Right lobe of liver (tissue), 4 donors: ENCODE measurements around the gene HIGD1C.

Experiments used
- CTCF ChIP-seq, 4 donors: fragments of 200-600 bp in 3 of 4; fragments of 450-650 bp in 1 of 4; IDR thresholded peaks; one replicate each; pipeline versions ENCODE4 v1.5.1 to v1.8.0; 2016 to 2022; ENCODE audit warnings: antibody characterized with exemption in 4 of 4, mild to moderate bottlenecking in 2 of 4
- POLR2A ChIP-seq: fragments of 450-650 bp; IDR thresholded peaks from one replicate; pipeline ENCODE4 v1.6.1; 2017; ENCODE audit warnings: antibody characterized with exemption, mild to moderate bottlenecking
- donor health status: DM: no; HTN: no; CAD: no.
- donor health status: DM: no; HTN: no; CAD: no.
- donor health status: DM: no; HTN: yes; CAD: no.

DNA sequence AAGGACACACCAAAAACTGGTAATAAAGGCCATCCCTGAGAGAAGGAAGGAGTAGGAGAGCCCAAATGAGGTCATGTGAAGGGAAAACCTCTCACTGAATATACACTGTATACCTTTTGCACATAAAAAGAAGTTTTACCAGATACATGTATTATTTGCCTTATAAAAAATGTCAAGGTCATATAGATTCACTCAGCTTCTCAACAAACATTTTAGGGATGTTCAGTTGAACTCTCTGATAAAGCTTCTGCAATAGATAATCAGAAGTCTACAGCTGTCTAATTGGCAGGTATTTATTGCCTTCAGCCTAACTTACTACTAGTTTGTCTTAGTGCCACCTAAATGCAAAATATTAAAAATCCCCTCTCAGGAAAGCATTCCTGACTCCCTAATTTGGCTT, 65.1 kb downstream of the HIGD1C start:
- TF ChIP-seq CTCF (IDR thresholded peaks at IDR 0.05) (no peak), POLR2A (no peak)
